GM12878 (cell line): ENCODE data around the gene CDYL. TPM values are rescaled to one million over a fixed set of nuclear protein-coding genes. Genes with fewer than 3 reads are reported as not detected.

ENCODE experiments used
- ATAC-seq: fragments of 200-7000 bp; cut with Tn5 transposase; 3 replicates; pipeline ENCODE4 v1.9.1; 2020; ENCODE audit warnings: mild to moderate bottlenecking, moderate library complexity
- BruUV-seq: library from RNA; stranded (reverse); fragments of 400-500 nt; replicated peaks from 2 replicates; lab custom pipeline; 2021; lab: Mats Ljungman, UMichigan
- CTCF ChIA-PET: fragments of 300-600 bp; sonication (Branson Sonifier 250); formaldehyde crosslinking; extraction: SDS; loops from one replicate; lab custom pipeline; 2021; ENCODE audit warnings: inconsistent platforms; lab: Yijun Ruan, JAX
- POLR2A ChIA-PET: fragments of 350-600 bp; formaldehyde crosslinking; extraction: SDS; loops from one replicate; lab custom pipeline; 2021; ENCODE audit warnings: inconsistent platforms; lab: Charles Lee
- RAD21 ChIA-PET: fragments of 300-600 bp; sonication (Branson Sonifier 250); formaldehyde crosslinking; loops from one replicate; lab custom pipeline; 2023; ENCODE audit warnings: antibody characterized with exemption; ENCODE audit not compliant: unreplicated experiment; lab: Charles Lee
- SMC1A ChIA-PET: fragments of 300-600 bp; sonication (Branson Sonifier 250); formaldehyde crosslinking; loops from one replicate; lab custom pipeline; 2023; ENCODE audit not compliant: unreplicated experiment, uncharacterized antibody; lab: Charles Lee
- DNase-seq: peaks from one replicate; pipeline ENCODE4 v3.0.0-alpha.2; 2011; ENCODE audit warnings: low read depth, low spot score
- FAIRE-seq: peaks from 3 replicates; lab custom pipeline; 2011; peaks lifted over from hg19 to GRCh38; lab: Jason Lieb, UNC
- H2AFZ ChIP-seq: 2 replicates; pipeline ENCODE4 v1.6.0; 2011; ENCODE audit warnings: low read depth, low read length, control low read depth; ENCODE audit not compliant: control insufficient read depth
- H3K27ac ChIP-seq: 2 replicates; pipeline ENCODE4 v1.5.1; 2011; ENCODE audit warnings: control low read depth; ENCODE audit not compliant: control insufficient read depth, insufficient read depth
- H3K27me3 ChIP-seq, 2 experiments: replicated peaks in 1 of 2; 2 replicates each; pipeline versions ENCODE4 v1.6.0 to v1.6.1; 2011; ENCODE audit warnings: low read length in 1 of 2; ENCODE audit not compliant: control insufficient read depth in 2 of 2, insufficient read depth in 2 of 2
- H3K36me3 ChIP-seq, 2 experiments: 2 replicates each; pipeline ENCODE4 v1.5.1; 2011; ENCODE audit warnings: low read length in 1 of 2; ENCODE audit not compliant: control insufficient read depth in 2 of 2, insufficient read depth in 2 of 2
- H3K4me1 ChIP-seq: 2 replicates; pipeline ENCODE4 v1.6.1; 2011; ENCODE audit warnings: mild to moderate bottlenecking, low read length, moderate library complexity, mixed read lengths; ENCODE audit not compliant: control insufficient read depth, insufficient read depth
- H3K4me2 ChIP-seq: 2 replicates; pipeline ENCODE4 v1.6.0; 2011; ENCODE audit warnings: control low read depth; ENCODE audit not compliant: control insufficient read depth, insufficient read depth
- H3K4me3 ChIP-seq: fragments of 200-600 bp; sonication (generic); 2 replicates; pipeline ENCODE4 v1.5.1; 2016
- H3K79me2 ChIP-seq: 2 replicates; pipeline ENCODE4 v1.6.0; 2011; ENCODE audit warnings: low read length; ENCODE audit not compliant: control insufficient read depth, insufficient read depth
- H3K9ac ChIP-seq: 2 replicates; pipeline ENCODE4 v1.8.0; 2011; ENCODE audit warnings: low read length, control low read depth, mixed read lengths; ENCODE audit not compliant: control insufficient read depth, insufficient read depth
- H3K9me3 ChIP-seq: replicated peaks from 3 replicates; pipeline ENCODE4 v1.5.1; 2011; ENCODE audit warnings: mild to moderate bottlenecking, low read length; ENCODE audit not compliant: control insufficient read depth, insufficient read depth
- H4K20me1 ChIP-seq: 2 replicates; pipeline ENCODE4 v1.6.0; 2011; ENCODE audit not compliant: control insufficient read depth, insufficient read depth
- BACH1 ChIP-seq: fragments of 450-650 bp; IDR thresholded peaks from 2 replicates; pipeline ENCODE4 v1.6.1; 2017; ENCODE audit warnings: mild to moderate bottlenecking, borderline replicate concordance
- EGR1 ChIP-seq, 2 experiments: IDR thresholded peaks; 1 replicate in 1 of 2; 2 replicates in 1 of 2; pipeline ENCODE4 v1.6.1; 2011 to 2012; ENCODE audit warnings: low read depth in 2 of 2, low read length in 2 of 2, borderline replicate concordance in 1 of 2, mild to moderate bottlenecking in 1 of 2, moderate library complexity in 1 of 2
- ETV6 ChIP-seq, 2 experiments: fragments of 450-650 bp in 1 of 2; IDR thresholded peaks in 1 of 2; conservative IDR thresholded peaks in 1 of 2; 2 replicates each; pipeline ENCODE4 v1.6.1; 2014; ENCODE audit warnings: antibody characterized with exemption in 1 of 2, borderline replicate concordance in 1 of 2, low read depth in 1 of 2, mild to moderate bottlenecking in 1 of 2, moderate library complexity in 1 of 2
- GATAD2B ChIP-seq: fragments of 450-650 bp; conservative IDR thresholded peaks from 2 replicates; pipeline ENCODE4 v1.6.1; 2017; ENCODE audit warnings: low read depth, mild to moderate bottlenecking, moderate library complexity
- JUNB ChIP-seq: IDR thresholded peaks from 2 replicates; pipeline ENCODE4 v1.6.1; 2016; ENCODE audit warnings: antibody characterized with exemption, mild to moderate bottlenecking
- NFXL1 ChIP-seq: fragments of 450-650 bp; IDR thresholded peaks from 2 replicates; pipeline ENCODE4 v1.6.1; 2017; ENCODE audit warnings: antibody characterized with exemption, mild to moderate bottlenecking, borderline replicate concordance
- NRF1 ChIP-seq: conservative IDR thresholded peaks from 2 replicates; pipeline ENCODE4 v1.6.1; 2011; ENCODE audit warnings: mild to moderate bottlenecking, low read depth, low read length, improper control_type of control experiment
- PBX3 ChIP-seq: IDR thresholded peaks from 2 replicates; pipeline ENCODE4 v1.6.1; 2011; ENCODE audit warnings: mild to moderate bottlenecking, low read depth, low read length, moderate library complexity; ENCODE audit not compliant: insufficient replicate concordance
- SMAD5 ChIP-seq: IDR thresholded peaks from 2 replicates; pipeline ENCODE4 v1.6.1; 2016; ENCODE audit warnings: antibody characterized with exemption, low read depth
- SREBF1 ChIP-seq: IDR thresholded peaks from 2 replicates; pipeline ENCODE4 v1.6.1; 2012; ENCODE audit warnings: mild to moderate bottlenecking, low read length
- TAF1 ChIP-seq: IDR thresholded peaks from 2 replicates; pipeline ENCODE4 v1.6.1; 2011; ENCODE audit warnings: mild to moderate bottlenecking, low read depth, low read length, borderline replicate concordance
- TCF7 ChIP-seq: IDR thresholded peaks from 2 replicates; pipeline ENCODE4 v1.6.1; 2014; ENCODE audit warnings: antibody characterized with exemption, borderline replicate concordance
- USF1 ChIP-seq: IDR thresholded peaks from 2 replicates; pipeline ENCODE4 v1.6.1; 2011; ENCODE audit warnings: borderline replicate concordance, low read depth, mild to moderate bottlenecking, moderate library complexity, mixed read lengths, low read length; ENCODE audit not compliant: insufficient read depth; ENCODE audit errors: extremely low read length
- WRNIP1 ChIP-seq: IDR thresholded peaks from 2 replicates; pipeline ENCODE4 v1.6.1; 2011; ENCODE audit warnings: low read depth, low read length, improper control_type of control experiment, borderline replicate concordance
- ZNF384 ChIP-seq: IDR thresholded peaks from 2 replicates; pipeline ENCODE4 v1.6.1; 2012; ENCODE audit warnings: low read depth, mild to moderate bottlenecking, low read length, improper control_type of control experiment, borderline replicate concordance
- ZNF592 ChIP-seq: fragments of 450-650 bp; IDR thresholded peaks from 2 replicates; pipeline ENCODE4 v1.6.1; 2017; ENCODE audit warnings: mild to moderate bottlenecking, moderate library complexity
- WGBS: methylation state at CpG from one replicate; pipeline ENCODE4 v1.1.6; 2016; ENCODE audit warnings: low lambda C conversion rate; ENCODE audit not compliant: insufficient replicate concordance, insufficient coverage; ENCODE audit errors: missing lambda C conversion rate; 5-methylcytosine and 5-hydroxymethylcytosine counted together
- in situ Hi-C: fragments of 300-500 bp; cut with MboI; formaldehyde crosslinking; loops from 9 replicates; pipeline ENCODE4 v1.14.3; 2018; ENCODE audit warnings: mixed read lengths
- intact Hi-C: fragments of 100-400 bp; cut with micrococcal nuclease; formaldehyde crosslinking; loops from one replicate; pipeline ENCODE4 v1.14.2; 2022; ENCODE audit not compliant: unreplicated experiment
- polyA plus RNA-seq, 11 experiments: library from polyadenylated mRNA; depleted of rRNA in 4 of 11; unstranded in 6 of 11; stranded (reverse) in 5 of 11; fragments of >200 nt; fragmentation: Nextera tagmentation in 4 of 11; fragmentation: Illumina TruSeq in 1 of 11; extraction: Ambion mirVana in 4 of 11; extraction: Trizol in 1 of 11; gene quantifications; 1 replicate in 1 of 11; 2 replicates in 10 of 11; pipeline versions ENCODE4 v1.2.1 to v1.2.3, GENCODE V29; 2011 to 2016; ENCODE audit warnings: inconsistent platforms in 2 of 11, missing spikeins in 2 of 11, low read depth in 1 of 11
- total RNA-seq, 4 experiments: library from RNA; depleted of rRNA in 3 of 4; stranded (reverse); fragments of >200 nt in 3 of 4; fragmentation: Illumina TruSeq in 1 of 4; extraction: Trizol in 1 of 4; gene quantifications; 2 replicates each; pipeline versions ENCODE4 v1.2.1 to v1.2.3, GENCODE V29; 2013 to 2021

The CDYL gene
- total and polyA plus RNA-seq, 10 of the 15 experiments (the other 5 are each of a cell fraction or from before 2014, with no cell fraction given), result 9.3 to 61.2 (median 28.5) TPM

- no peak for TF ChIP-seq SREBF1
- no peak for TF ChIP-seq ZNF384
- TF ChIP-seq NFXL1, result no peak
- TF ChIP-seq USF1, result no peak
- TF ChIP-seq PBX3, result no peak
- no peak for TF ChIP-seq GATAD2B
- no peak for TF ChIP-seq WRNIP1
- TF ChIP-seq NRF1, result no peak
- no peak for TF ChIP-seq BACH1
- TF ChIP-seq JUNB, result no peak
- TF ChIP-seq SMAD5, result no peak
These were observed 197.2 kb downstream of the CDYL start (continued) for GRCh38 chr6:4973415-4973814.

GRCh38 chr6:4973982-4974745, 198.0 kb downstream of the CDYL start:
- H3K9ac ChIP-seq, result no peak overlapping the region
- TF ChIP-seq ETV6 (conservative IDR thresholded peaks at IDR 0.05 in 1 of 2, IDR thresholded peaks at IDR 0.05 in 1 of 2; ENCODE audit: borderline replicate concordance in 1 of 2, low read depth in 1 of 2) (no peak), ZNF592 (no peak), TAF1 (no peak), TCF7 (no peak), PBX3 (no peak), EGR1 (IDR thresholded peaks at IDR 0.05; ENCODE audit: borderline replicate concordance in 1 of 2, low read depth in 2 of 2, low read length in 2 of 2) (no peak)

More at GRCh38 chr6:4973982-4974745, 198.0 kb downstream of the CDYL start:
- H3K27me3 ChIP-seq, result peaks cover 0 to 2% of the 10 kb centered on the region in 2 experiments; a peak in 1 of 4 replicates
- ChIA-PET RAD21 (no interaction called here), POLR2A (no interaction called here), SMC1A (no interaction called here), CTCF (no interaction called here)
- no peaks in the 10 kb centered on the region for H4K20me1 ChIP-seq
- H3K4me1 ChIP-seq, result no peaks in the 10 kb centered on the region
- no peaks in the 10 kb centered on the region; the same call in 2 of the 3 replicates for H3K9me3 ChIP-seq
- 55% methylated on average over 14 of the region's 14 CpGs for WGBS
- H2AFZ ChIP-seq, result no peak overlapping the region
- no peaks in the 10 kb centered on the region for H3K79me2 ChIP-seq
- in situ Hi-C loops (no loop called here), intact Hi-C loops (no loop called here)
- no peak overlapping the region for H3K4me2 ChIP-seq
- FAIRE-seq (no peak), DNase-seq (no peak), ATAC-seq (no peak)
- H3K27ac ChIP-seq, result no peak overlapping the region
- H3K36me3 ChIP-seq, result no peaks in the 10 kb centered on the region
- no peak overlapping the region for H3K4me3 ChIP-seq
- no TSS peak for BruUV-seq
